ENCODE measurements around the gene TCF7L2. TPM values are rescaled to one million over a fixed set of nuclear protein-coding genes. Genes with fewer than 3 reads are reported as not detected.

The TCF7L2 gene
- total RNA-seq, 1 donor from 2014 or later = 60.1 TPM

DNA sequence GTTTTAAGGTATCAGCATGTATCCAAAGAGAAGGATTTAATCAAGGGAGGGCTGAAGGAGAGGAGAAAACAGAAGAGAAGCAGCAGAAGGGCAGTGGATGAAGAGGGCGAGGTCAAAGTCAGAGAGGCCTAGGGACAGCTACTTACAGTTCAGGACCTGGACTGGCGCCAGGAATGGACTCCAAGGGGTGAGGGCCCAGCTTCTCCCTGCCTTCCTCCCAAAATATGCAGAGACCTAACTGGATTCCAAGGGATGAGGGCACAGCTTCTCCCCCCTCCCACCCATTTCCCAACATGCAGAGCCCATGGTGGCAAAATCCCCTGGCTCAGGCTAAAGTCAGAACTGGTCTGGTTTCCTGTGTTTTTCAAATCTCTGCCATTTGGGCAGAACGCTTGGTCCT, 3.4 kb upstream of the TCF7L2 start:
- DNase-seq (ENCODE audit: low spot score) = no peak

DNA sequence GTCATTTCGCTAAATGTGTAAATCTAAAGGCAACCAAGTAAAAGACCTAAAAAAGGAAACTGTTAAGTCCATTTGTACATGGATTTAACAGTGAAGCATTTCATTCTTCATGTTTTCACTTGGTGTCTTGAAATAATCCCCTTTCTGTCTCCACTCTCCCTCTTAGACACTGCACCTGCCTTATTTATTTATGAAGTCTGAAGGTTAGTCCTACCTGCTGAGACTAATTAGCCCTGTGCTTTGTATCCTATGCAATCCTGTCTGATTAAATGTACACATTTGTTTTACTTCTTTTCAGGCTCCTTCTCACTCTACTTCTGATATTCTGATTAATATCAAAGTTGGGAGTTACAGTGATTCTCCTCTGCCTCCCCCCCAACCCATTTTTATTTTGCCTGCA, 1.9 kb upstream of the TCF7L2 start:
- no peak for DNase-seq (ENCODE audit: low spot score)

DNA sequence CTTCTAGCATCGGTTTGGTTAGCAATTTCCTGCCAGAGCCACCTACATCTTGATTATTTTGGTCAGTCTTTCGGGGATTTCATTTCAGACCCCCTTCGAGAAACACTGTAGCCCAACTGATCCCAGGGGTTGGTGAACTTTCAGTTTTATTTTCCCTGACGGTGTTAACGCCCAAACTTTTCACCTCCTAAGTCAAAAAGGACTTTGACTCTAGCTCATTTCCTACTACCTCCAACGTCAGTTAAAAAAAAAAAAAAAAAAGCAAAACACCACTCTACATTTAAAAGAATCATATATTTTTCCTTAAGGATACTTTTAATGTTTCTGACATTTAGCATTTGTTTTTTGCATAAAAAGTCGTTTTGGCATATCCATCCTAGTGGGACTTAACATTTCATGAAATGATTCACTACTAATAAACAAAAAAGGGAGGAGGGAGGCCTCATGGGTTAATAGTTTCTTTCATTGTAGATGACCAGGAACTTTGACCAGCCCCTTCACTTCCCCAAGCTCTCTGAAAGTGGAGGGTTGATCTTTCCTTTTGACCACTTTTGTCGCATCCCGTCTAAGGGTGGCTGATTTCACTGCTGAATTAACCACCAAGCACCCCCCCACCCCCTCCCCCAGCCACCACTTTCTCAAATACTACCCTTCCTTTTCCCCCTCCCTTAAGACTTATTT, 764 bp upstream of the TCF7L2 start:
- DNase-seq (ENCODE audit: low spot score) = no peak

DNA sequence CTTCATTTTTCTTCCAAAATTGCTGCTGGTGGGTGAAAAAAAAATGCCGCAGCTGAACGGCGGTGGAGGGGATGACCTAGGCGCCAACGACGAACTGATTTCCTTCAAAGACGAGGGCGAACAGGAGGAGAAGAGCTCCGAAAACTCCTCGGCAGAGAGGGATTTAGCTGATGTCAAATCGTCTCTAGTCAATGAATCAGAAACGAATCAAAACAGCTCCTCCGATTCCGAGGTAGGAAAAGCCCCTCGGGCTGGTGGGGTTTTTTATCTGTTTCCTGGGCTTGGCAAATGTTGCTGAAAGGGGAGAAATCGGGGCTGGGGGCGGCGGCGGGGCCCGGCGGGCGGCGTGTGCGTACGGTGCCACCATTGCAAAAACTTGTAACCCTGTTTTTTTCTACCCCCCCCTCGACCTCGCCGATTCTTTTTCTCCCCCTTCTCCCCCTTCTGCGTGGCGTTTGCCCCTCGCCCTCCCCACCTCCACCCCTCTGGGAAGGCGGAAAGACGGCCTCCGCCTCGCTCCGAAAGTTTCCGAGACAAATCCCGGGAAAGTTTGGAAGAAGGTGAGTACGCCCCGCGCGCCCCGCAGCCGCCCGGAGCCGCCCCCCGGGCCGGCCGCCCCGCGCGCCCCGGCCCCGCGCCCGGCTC, 789 bp downstream of the TCF7L2 start:
- no peak for DNase-seq (ENCODE audit: low spot score)

DNA sequence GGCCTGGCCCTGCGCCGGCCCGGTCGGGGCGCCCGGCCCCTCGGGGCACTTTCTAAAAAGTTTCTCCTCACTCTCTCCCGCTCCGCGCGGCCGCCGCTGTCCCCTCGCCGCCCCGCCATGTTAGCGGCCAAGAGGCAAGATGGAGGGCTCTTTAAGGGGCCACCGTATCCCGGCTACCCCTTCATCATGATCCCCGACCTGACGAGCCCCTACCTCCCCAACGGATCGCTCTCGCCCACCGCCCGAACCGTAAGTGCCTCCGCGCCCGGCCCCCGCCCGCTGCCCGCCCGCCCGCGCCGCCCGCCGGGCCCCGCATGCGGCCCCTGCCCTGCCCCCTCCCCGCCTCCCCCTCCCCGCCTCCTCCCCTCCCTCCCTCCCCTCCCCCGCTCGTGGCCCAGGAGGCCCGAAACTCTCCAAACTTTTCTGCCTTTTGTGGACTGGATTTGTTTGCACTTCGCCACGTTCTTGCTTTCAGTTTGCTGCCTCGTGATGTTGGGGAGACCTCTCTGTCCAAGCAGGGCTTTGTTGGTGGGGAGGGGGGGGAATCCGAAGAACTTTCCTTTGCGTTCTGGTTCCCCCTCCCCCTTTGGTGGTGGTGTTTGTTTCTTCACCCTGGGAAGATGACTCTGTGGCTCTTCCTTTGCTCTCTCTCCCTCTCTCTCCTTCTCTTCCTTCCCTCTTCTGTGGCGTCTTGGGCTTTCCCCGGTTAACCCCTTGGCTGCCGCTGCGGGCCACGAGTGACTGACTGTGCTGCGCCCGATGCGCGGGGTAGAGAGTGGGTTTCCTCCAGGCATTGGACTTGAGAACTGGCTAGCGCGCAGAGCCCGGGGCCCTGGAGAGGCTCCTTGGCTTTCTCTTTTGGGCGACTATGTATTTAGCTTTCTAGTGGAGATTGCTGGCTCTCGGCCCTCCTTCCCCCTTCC, 1.6 kb downstream of the TCF7L2 start:
- no peak for DNase-seq (ENCODE audit: low spot score)

DNA sequence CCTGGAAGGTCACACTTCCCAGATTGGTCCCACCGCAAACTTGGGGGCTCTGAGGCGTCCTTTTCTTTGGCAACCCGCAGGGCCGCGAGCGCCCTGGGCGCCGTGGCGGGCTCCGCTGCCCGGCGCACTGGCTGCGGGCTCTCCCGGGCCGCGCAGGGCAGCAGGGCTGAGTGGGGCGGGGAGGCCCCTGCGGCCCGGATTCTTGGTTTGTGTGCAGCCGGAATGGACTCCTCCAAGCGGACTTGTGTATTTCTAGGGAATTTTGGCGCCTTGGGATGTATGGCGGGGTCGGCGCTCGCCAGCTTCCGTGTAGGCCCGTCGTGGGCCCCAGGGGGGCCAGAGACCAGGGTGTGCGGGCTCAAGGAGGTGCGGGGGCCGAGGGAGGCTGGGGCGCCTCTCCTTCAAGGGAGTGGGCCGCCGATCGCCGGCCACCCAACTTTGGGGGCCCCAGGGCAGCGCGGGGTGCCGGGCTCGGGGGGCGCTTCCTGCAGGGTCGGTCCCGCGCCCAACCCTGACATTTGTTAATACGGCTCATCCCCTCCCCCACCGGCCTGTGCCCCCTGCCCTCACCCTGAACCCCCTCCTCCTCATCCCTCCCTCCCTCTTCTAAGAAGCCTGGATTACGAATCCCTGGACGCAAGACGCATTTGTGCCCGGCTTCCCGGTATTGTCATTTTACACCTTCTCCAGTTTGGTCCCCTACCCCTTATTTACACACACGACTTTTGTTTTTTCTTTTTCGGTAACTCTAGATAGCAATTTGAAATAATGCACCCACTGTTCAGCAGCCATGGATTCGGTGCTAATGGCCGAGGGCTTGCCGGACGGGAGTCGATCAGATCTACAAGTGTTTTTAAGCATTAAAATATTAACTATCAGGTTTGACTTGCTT, 2.5 kb downstream of the TCF7L2 start:
- DNase-seq (ENCODE audit: low spot score) = no peak

DNA sequence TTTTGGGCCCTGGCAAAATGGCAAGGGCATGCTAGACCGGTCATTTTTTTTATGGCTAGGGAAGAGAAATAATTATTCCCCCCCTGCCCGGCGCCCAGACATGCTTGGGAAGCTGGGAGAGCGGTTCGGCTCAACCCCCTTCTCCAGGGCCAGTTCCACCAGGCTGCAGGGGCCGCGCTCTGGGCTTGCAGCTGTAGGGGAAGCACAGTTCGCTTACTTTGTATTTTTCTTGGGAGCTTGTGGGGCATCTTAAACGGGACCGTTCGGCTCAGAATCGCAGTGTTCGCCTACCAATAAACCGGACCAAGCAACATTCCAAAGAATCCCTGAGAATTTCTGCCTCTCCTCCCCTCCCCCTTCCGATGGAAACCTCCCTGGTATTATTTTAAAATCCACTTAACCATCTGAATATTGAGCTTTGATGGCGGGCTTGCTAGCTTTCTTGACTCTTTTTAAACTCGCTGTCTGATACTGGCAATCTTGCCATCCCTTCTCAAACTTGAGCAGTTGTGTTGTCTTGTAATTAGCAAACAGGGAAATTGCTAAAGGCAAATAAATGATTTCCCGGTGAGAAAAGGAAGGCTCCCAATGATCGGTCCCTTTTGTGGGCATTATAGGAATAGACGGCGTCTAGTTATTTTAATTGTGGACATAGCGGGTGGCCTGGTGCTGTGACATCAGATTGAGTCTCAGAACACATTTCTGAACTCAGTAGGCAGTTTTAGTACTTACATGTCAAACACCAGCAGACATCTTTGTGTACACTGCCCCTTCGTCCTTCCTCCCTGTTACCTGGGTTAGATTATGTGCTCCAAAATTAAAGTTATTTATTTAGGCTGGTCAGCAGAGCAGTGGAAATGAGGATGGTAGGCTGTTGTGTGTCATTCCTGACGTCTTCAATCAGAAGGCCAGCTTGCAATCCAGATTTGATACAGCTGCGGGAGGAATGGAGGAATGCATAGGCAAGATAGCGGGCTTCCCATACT, 3.4 kb downstream of the TCF7L2 start:
- DNase-seq (ENCODE audit: low spot score) = no peak

DNA sequence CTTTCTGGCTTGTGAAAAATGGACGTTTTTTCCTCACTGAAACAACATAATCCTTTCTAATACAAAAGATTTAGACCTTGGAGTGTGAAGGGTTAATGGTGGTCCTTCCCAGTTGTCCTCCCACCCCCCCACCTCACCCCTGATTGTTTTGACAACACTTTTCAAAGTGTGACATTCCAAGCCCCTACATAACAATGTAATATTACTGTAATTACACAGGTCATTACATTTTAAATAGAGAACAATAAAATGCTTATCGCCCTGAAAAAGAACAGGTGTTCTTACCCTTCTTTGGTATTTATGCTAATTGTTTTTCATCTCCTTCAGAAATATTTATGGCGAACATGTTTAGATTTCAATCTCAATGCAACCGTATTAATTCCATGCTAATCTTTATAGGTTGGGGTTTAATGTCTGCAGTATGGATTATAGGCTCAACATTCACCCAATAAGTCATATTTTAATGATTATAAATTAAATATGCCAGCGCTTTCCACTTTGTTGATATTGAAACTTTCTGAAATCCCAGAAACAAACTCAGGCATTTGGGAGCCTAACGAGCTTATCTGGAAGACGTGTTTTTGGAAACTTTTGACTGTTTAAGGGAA, 5.0 kb downstream of the TCF7L2 start:
- no peak for DNase-seq (ENCODE audit: low spot score)

DNA sequence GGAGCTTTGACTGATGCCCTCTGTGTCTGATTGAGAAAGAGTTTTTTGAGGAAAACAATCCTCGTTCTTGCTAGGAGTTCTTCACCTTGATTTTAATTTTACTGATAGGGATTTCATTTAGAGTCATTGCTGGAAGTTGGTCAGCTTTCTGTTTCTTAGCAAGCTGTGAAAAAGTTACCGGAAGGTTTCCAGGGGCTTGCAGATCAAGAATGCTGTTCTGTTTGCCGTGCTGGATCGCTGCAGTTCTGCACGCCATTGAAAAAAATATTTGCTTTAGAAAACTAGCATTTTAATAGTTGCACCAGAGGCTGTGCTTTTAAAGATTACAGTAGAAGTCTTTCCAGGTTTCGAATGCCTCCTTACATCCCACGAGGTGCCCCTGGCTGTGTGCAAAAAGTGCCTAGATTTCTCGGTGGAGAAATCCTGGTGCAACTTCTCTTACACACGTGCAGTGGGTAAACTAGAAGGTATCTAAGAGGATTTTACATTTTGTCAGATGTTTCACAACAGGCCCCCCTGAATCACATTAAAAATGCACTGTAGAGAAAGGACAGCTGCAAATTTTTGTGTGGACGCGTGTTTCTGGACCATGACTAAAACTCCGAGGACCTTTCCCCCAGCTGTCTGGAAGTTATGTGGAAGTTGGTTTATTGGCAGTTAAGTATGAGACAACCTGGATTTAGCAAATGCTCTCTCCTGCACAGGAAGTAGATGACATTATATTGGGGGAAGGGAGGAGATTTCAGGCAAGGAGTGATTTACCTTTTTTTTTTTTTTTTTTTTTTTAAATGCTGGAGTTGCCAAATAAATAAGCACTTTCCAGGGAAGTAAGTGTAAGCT, 5.8 kb downstream of the TCF7L2 start:
- DNase-seq (ENCODE audit: low spot score) = no peak

DNA sequence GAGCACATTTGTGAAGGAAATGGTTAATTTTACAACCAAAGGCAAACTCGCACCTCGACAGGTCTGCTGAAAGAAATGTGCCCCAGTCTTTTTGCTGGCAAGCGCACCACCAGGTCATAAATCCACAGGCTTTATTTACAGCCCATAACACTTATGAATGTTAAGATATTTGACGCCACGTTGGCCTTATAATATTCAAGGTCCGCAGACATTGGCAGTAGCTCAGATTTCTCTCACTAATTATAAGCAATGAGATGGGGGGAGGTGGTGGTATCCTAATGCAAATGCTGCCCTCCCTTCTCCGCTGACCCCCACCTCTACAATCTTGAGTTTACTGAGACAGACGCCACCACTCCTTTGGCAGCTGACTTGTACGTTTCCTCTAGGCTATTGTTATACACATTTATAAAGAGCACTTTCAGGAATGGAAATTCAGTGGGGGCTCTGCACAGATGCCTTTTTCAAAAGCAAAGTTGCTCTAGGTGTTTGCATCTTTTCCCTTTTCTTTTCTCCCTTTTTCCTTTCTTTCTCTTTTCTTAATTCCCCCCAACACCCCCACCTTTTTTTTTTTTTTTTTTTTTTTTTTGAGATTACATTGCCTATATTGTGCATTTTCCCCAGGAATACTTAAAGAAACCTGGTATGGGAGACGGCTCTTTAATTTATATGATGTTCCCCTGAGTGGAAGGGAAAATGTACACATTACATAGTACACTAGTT, 6.7 kb downstream of the TCF7L2 start:
- DNase-seq (ENCODE audit: low spot score) = no peak

DNA sequence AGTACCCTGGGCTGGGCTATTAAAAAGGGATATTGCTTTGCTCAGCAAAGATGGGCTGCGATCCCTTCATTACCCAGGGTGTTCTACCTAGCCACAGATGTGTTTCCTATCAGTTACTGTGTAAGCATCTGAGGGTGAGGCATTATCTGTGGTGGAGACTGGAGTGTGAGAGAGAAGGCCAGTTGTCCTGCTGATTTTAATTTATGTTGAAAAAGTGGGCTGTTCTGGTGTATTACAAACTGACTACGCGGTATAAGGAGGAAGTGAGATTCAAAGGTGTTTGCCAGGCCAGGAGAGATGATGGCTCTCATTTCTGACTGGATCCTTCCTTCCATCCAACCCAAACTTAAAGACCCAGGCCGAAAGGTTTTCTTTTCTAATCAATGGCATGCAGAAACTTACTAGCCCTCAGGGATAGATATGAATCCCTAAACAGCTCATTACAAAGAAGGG, 7.6 kb downstream of the TCF7L2 start:
- no peak for DNase-seq (ENCODE audit: low spot score)

DNA sequence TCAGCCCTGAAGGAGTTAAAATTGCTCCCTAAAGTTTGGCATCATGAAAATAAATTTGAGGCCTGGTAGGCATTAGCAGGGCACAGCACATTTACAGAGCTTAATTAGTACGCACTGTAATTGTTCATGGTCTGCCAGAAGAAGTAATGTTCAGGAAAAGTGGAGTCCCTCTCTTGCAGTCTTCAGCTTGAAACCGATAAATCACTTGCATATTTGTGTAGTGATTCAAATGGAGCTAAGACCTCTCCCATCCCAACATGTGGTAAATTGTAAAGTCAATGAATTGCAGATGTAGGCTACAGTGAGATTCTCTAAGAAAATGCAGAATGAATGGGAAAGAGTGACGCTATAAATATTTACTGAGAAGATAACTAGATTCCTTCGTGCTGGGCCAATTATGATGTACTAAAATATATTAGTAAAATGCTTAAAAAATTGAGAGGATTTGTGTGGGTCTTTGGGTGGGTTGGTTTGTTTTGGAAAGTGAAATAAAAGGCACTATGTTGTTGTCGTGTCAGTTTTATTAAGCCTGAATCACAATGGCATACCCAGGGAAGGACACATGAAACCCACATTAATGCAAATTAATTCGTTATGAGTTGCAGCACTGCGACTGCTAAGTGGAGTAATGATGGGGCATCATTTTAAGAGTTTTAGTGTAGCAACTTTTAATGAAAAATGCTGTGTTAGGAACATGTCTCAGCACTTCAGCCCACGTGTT, 8.4 kb downstream of the TCF7L2 start:
- DNase-seq (ENCODE audit: low spot score) = no peak

DNA sequence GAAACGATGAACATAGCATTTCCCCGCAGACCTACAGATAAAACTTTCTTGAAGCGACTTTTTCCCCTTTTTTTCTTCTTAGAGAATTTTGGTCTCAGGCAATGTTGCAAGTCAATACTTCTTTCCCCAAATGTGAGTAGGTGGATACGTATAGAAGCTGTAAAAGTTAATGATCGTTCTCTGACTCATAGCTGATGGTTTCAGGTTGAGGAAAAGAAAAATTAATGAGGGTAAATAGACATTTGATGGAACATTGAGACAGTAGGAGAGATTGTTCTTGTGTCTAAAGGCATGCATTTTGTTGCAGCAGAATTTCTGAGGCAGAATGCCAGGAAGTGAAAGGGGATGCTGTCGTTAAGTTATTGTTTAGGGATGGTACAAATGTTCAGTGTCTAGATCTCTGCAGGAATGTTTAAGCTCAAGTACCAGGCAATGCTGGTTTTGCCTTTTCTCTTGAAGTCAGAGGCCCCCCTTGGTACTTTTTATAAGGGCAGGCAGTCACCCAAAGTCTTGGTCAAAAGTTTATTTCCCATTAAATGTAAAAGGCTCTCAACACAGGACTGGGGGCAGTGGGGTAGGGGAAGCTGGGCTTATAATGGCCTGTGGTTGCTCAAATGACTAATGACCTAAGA, 9.3 kb downstream of the TCF7L2 start:
- DNase-seq (ENCODE audit: low spot score) = no peak

DNA sequence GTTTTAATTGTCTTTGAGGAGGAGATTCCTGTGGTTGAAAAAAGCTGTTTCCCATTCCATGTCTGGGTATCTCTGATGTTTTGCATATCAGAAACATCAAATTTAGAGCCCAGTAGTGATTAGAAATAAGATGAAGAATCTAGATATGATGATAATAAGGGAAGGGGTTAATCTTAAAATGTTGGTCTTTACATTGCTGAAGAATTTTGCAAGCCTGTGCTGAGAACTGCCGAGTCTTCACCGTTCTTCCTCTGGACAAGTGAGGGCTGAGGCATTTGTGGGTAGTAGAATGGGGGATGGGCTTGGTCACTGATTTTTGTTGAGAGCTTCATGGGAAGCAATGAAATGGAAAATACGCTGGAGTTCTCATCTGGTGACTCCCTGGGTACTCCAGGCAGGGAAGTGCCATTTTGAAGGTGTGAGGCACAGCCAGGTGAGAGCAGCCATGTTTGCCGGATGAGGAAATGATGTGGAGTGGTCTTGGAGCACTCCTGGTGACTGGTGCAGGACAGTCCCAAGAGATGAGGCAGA, 10.2 kb downstream of the TCF7L2 start:
- no peak for DNase-seq (ENCODE audit: low spot score)

DNA sequence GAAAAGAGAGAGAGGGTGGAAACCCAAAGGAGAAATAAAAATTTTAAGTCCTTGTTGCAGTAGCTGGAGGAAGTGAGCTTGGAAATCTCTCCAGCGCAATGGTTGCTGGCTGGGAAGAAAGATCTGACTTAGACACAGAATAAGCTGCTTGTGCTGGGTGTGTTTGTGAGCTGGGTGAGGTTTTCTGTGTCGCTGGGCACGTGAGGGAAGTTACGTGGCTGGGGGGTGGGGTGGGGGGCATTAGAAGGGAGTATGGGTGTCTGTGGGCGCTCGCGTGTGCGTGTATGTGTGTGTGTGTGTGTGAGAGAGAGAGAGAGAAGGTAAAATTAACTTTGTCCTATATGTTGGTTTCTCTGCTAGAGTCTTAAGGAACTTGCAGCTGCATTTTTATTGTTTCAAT, 11.6 kb downstream of the TCF7L2 start:
- no peak for DNase-seq (ENCODE audit: low spot score)

DNA sequence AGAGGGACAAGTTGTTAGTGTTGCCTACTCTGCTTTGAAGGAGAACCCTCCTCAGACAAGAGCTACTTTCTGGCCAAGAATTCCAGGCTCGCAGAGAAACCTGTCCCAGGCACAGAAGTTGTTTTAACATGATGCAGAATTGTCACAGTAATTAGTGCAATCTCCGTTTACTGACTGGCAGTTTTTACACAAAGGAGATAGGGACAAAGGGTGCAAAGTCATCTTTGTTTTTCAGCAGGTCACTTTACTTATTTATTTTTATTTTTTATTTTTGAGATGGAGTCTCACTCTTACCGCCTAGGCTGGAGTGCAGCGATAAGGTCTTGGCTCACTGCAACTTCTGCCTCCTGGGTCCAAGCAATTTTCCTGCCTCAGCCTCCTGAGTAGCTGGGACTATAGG, 12.3 kb downstream of the TCF7L2 start:
- no peak for DNase-seq (ENCODE audit: low spot score)
